ENCODE measurements around the gene CD34. TPM values are rescaled to one million over a fixed set of nuclear protein-coding genes. Genes with fewer than 3 reads are reported as not detected.

CD34 gene
- total RNA-seq, 1 experiment from 2014 or later: 0.06 TPM

- DNase-seq (ENCODE audit: low spot score): no peak
These were observed 76.8 kb downstream of the CD34 start for GRCh38 chr1:207833956-207834660.

GRCh38 chr1:207833381-207833780 lies 77.5 kb downstream of the CD34 start:
- DNase-seq (ENCODE audit: low spot score): no peak

GRCh38 chr1:207832796-207833195 lies 78.1 kb downstream of the CD34 start:
- DNase-seq (ENCODE audit: low spot score): no peak

GRCh38 chr1:207831517-207832327 lies 79.2 kb downstream of the CD34 start:
- no peak for DNase-seq (ENCODE audit: low spot score)

Other genes with a start within 250 kb of the CD34 start
- 41.5 and 55.6 TPM in 2 replicates for gene CD46, start 159.1 kb downstream of the CD34 start, total RNA-seq (2014; rRNA removed; shearing (Covaris generic))